Esophagus squamous epithelium (tissue), 5 donors: Measurements from ENCODE around the gene CFAP20DC. TPM values are rescaled to one million over a fixed set of nuclear protein-coding genes. Genes with fewer than 3 reads are reported as not detected.

ENCODE experiments used
- DNase-seq: peaks from one replicate; lab custom pipeline; 2025; lab: John Stamatoyannopoulos, UW
- H3K27ac ChIP-seq, 4 donors: fragments of 200-600 bp; sonication (generic); one replicate each; pipeline ENCODE4 v1.5.1; 2016 to 2019; ENCODE audit warnings: mild to moderate bottlenecking in 1 of 4
- H3K27me3 ChIP-seq, 4 donors: fragments of 200-600 bp; sonication (generic); 1 replicate in 3 of 4; 2 replicates in 1 of 4; pipeline versions ENCODE4 v1.5.1 to v1.6.0; 2017 to 2021; ENCODE audit warnings: antibody characterized with exemption in 1 of 4
- H3K36me3 ChIP-seq, 3 donors: fragments of 200-600 bp; sonication (generic); one replicate each; pipeline ENCODE4 v1.5.1; 2016 to 2019
- H3K4me1 ChIP-seq, 3 donors: fragments of 200-600 bp; sonication (generic); one replicate each; pipeline ENCODE4 v1.5.1; 2017 to 2019
- H3K4me3 ChIP-seq, 4 donors: fragments of 200-600 bp; sonication (generic); 1 replicate in 3 of 4; 2 replicates in 1 of 4; pipeline ENCODE4 v1.5.1; 2016 to 2019; ENCODE audit warnings: mild to moderate bottlenecking in 2 of 4, moderate library complexity in 1 of 4
- H3K9me3 ChIP-seq, 3 donors: fragments of 200-600 bp; sonication (generic); one replicate each; pipeline ENCODE4 v1.5.1; 2016 to 2019
- POLR2A ChIP-seq, 4 donors: fragments of 450-650 bp; IDR thresholded peaks; one replicate each; pipeline ENCODE4 v1.6.1; 2017; ENCODE audit warnings: antibody characterized with exemption in 4 of 4, mild to moderate bottlenecking in 4 of 4, moderate library complexity in 3 of 4
- WGBS, 2 donors: methylation state at CpG; one replicate each; pipeline ENCODE4 v1.1.5; 2018; 5-methylcytosine and 5-hydroxymethylcytosine counted together
- intact Hi-C: fragments of 100-400 bp; cut with DNase I; formaldehyde crosslinking; loops from one replicate; pipeline ENCODE4 v1.15.0; 2022
- total RNA-seq, 4 donors: library from RNA; depleted of rRNA; stranded (reverse); fragments of >200 nt; gene quantifications; one replicate each; pipeline ENCODE4 v1.1.0, GENCODE V29; 2016
- TF ChIP-seq, protein P1 (sequence below), 6 experiments: fragments of 450-650 bp in 4 of 6; fragments of 200-600 bp in 2 of 6; sonication (generic) in 2 of 6; IDR thresholded peaks; one replicate each; pipeline ENCODE4 v1.5.1; 2016 to 2019; ENCODE audit warnings: antibody characterized with exemption in 6 of 6, mild to moderate bottlenecking in 4 of 6, moderate library complexity in 4 of 6
- donor health status: DM: yes; HTN: yes; CAD: no.

The CFAP20DC gene
- total RNA-seq, 4 donors from 2014 or later: 9.8 to 15.5 (median 10.8) TPM

DNA sequence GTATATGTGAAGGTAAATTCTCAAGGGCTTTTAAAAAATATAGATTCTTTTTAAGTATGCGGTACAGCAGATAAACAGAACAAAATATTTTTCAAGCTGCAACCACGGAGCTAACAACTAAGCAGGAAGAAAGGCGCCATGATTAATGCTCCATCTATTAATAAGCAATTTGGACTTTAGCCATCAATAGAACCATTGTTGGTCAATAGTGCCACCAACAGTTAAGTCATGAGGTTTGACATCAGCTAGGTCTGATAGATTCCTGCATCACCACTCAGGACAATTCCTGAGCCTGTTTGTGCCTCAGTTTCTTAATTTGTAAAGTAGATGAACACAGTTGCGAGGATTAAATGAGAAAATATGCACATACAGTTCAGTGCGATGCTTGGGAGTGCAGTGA, 318.2 kb downstream of the CFAP20DC start:
- TF ChIP-seq, protein P1, sequence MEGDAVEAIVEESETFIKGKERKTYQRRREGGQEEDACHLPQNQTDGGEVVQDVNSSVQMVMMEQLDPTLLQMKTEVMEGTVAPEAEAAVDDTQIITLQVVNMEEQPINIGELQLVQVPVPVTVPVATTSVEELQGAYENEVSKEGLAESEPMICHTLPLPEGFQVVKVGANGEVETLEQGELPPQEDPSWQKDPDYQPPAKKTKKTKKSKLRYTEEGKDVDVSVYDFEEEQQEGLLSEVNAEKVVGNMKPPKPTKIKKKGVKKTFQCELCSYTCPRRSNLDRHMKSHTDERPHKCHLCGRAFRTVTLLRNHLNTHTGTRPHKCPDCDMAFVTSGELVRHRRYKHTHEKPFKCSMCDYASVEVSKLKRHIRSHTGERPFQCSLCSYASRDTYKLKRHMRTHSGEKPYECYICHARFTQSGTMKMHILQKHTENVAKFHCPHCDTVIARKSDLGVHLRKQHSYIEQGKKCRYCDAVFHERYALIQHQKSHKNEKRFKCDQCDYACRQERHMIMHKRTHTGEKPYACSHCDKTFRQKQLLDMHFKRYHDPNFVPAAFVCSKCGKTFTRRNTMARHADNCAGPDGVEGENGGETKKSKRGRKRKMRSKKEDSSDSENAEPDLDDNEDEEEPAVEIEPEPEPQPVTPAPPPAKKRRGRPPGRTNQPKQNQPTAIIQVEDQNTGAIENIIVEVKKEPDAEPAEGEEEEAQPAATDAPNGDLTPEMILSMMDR (IDR thresholded peaks at IDR 0.05): no peak
- TF ChIP-seq POLR2A (IDR thresholded peaks at IDR 0.05): no peak
- 73 to 76% methylated on average over 5 of the region's 5 CpGs for whole genome bisulfite sequencing, 2 donors
- Histone ChIP-seq H3K27me3 (no peaks in the 10 kb centered on the region), H3K27ac (no peak overlapping the region), H3K36me3 (no peaks in the 10 kb centered on the region), H3K9me3 (no peaks in the 10 kb centered on the region), H3K4me3 (no peak overlapping the region), H3K4me1 (no peaks in the 10 kb centered on the region)
- intact Hi-C loops: no loop called here
- no peak for DNase-seq

DNA sequence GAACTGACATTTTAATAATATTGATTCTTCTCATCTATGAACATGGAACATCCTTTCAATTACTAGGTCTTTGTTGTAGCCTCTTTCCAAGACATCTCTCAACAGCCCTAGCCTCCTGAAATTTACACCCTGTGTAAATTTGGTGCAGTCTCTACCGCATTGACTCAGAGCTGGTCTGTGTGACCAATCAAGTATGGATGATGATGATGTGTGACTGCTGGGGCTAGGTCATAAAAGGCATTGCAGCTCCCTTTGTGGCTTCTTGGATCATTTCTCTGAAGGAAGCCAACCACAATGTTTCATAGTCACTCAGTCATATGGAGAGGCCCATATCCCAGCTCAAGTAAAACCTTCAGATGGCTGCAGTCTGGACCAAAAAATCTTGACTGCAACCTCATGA, 321.1 kb downstream of the CFAP20DC start:
- intact Hi-C loops: no loop called here
- no peak for TF ChIP-seq POLR2A (IDR thresholded peaks at IDR 0.05)
- TF ChIP-seq, protein P1 (IDR thresholded peaks at IDR 0.05): no peak
- no peaks in the 10 kb centered on the region for H3K4me1 ChIP-seq
- H3K4me3 ChIP-seq: no peak overlapping the region
- 45 to 100% methylated on average over 1 of the region's 1 CpG for WGBS, 2 donors
- no peak overlapping the region for H3K27ac ChIP-seq
- no peaks in the 10 kb centered on the region for H3K36me3 ChIP-seq
- H3K9me3 ChIP-seq: no peaks in the 10 kb centered on the region
- H3K27me3 ChIP-seq: no peaks in the 10 kb centered on the region
- no peak for DNase-seq

DNA sequence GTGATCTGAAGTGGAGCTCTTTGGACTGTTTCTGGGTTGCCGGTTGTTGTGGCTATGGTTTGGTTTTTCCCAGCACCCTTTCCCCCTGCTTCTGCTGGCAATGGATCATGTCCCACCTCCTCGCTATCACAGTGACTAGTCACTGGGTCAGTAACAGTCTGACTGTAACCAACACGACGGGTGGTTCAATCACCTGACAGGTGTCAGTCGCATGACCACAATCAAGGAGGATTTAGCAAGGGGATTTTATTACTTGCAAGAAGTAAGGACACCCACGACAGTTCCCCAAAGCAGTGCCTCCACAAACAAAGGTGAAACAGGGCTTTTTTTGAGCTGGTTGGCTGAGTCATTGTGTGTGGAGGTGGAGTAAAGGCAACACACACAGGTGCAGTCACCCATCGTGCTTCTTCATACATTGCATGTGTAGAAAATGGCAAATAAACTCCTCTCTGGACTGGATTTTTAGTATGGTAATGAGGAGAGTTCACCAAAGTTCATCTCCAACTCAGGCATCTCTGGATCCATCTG, 324.4 kb downstream of the CFAP20DC start:
- Histone ChIP-seq H3K27ac (no peak overlapping the region), H3K4me3 (no peak overlapping the region), H3K36me3 (no peaks in the 10 kb centered on the region), H3K27me3 (no peaks in the 10 kb centered on the region), H3K4me1 (peaks cover 0 to 3% (median 0%) of the 10 kb centered on the region in 3 donors), H3K9me3 (no peaks in the 10 kb centered on the region)
- intact Hi-C loops: no loop called here
- TF ChIP-seq, protein P1 (IDR thresholded peaks at IDR 0.05): no peak
- no peak for TF ChIP-seq POLR2A (IDR thresholded peaks at IDR 0.05)
- WGBS, 2 donors: 51 to 58% methylated on average over 4 to 7 of the region's 7 CpGs
- DNase-seq: no peak

DNA sequence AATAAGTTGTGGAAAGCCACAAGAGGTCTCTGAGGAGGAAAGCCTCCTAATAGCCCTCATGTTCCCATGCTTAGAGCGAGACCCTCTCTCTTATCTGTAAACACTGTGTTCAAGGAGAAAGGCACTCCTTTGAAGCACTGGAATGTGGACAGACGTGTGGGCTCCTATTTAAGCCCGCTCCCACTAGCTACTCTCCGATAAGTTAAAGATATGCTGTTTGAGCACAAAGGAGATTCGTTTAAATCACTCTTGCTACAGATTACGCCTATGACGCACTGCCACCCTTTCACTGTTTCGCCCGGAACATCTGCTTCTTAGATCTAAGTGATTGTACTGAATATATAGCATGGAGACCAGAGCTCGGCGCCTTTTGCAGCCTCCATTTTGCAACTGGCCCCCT, 325.5 kb downstream of the CFAP20DC start:
- TF ChIP-seq POLR2A (IDR thresholded peaks at IDR 0.05): no peak
- TF ChIP-seq, protein P1 (IDR thresholded peaks at IDR 0.05): no peak
- 81 to 88% methylated on average over 11 of the region's 11 CpGs for WGBS, 2 donors
- no peaks in the 10 kb centered on the region for H3K27me3 ChIP-seq
- intact Hi-C loops: no loop called here
- no peak for DNase-seq
- H3K36me3 ChIP-seq: no peaks in the 10 kb centered on the region
- no peaks in the 10 kb centered on the region for H3K9me3 ChIP-seq
- no peak overlapping the region for H3K4me3 ChIP-seq
- no peak overlapping the region for H3K27ac ChIP-seq
- H3K4me1 ChIP-seq: peaks cover 0 to 3% (median 0%) of the 10 kb centered on the region in 3 donors

DNA sequence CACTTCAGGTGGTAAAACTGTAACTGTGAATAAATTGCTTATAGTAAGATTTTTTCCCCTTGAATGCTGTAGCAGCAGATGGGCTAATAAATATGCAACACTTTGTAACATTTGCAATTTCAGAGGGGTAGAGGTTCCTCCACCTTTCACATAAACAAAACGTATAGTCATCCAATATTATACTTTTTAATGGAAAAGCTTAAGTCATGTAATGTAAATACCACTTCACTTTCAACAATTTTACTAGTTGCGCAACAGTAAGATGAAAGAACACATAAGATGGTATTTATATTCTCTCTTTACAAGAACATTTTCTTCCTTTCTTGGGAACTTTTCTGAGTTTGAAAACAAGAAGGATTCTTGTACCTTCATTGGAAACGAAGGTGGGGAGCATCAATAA, 326.7 kb downstream of the CFAP20DC start:
- no peak for DNase-seq
- H3K9me3 ChIP-seq: no peaks in the 10 kb centered on the region
- TF ChIP-seq POLR2A (IDR thresholded peaks at IDR 0.05): no peak
- TF ChIP-seq, protein P1 (IDR thresholded peaks at IDR 0.05): no peak
- H3K4me3 ChIP-seq: no peak overlapping the region
- no peaks in the 10 kb centered on the region for H3K36me3 ChIP-seq
- intact Hi-C loops: no loop called here
- no peak overlapping the region for H3K27ac ChIP-seq
- 45 to 62% methylated on average over 3 of the region's 3 CpGs for WGBS, 2 donors
- peaks cover 0 to 3% (median 0%) of the 10 kb centered on the region in 3 donors for H3K4me1 ChIP-seq
- H3K27me3 ChIP-seq: no peaks in the 10 kb centered on the region
